Stimulated activated naive CD4-positive, alpha-beta T cell (primary cell): ENCODE measurements around the gene LHX5.
A peak's percentile ranks its signal among the peaks of the same experiment; 100 is the strongest.

Source experiments
- DNase-seq, 6 experiments: peaks; one replicate each; lab custom pipeline; 2025; lab: John Stamatoyannopoulos, UW

LHX5 gene

GRCh38 chr12:113464852-113465719 is 6.6 kb downstream of the LHX5 start:
- no peak for DNase-seq

DNA sequence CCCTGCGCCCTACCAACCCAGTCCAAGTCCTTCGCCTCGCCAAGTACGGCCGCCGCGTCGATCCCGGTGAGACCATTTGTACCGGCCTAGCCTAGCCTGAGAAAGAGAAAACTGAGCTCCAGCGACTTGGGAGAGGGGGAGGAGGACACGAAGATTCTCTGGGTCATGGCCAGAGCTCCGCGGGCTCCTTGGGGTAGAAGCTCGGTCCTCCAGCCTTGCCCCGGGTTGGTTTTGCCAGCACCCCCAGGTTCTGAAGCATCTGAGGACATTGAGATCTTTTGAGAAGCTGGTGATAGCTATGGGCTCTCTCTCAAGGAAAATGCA is 7.3 kb downstream of the LHX5 start:
- DNase-seq = no peak

- no peak for DNase-seq
These were observed 7.8 kb downstream of the LHX5 start for GRCh38 chr12:113463746-113464451.

GRCh38 chr12:113462998-113463745 is 8.5 kb downstream of the LHX5 start:
- DNase-seq = peak in 1 of 6 experiments; percentile 4

- DNase-seq = peak; percentile 33 to 64 (median 40)
These were observed 9.4 kb downstream of the LHX5 start for GRCh38 chr12:113462117-113462774.

GRCh38 chr12:113461666-113462065 is 10.0 kb downstream of the LHX5 start:
- DNase-seq = no peak

DNA sequence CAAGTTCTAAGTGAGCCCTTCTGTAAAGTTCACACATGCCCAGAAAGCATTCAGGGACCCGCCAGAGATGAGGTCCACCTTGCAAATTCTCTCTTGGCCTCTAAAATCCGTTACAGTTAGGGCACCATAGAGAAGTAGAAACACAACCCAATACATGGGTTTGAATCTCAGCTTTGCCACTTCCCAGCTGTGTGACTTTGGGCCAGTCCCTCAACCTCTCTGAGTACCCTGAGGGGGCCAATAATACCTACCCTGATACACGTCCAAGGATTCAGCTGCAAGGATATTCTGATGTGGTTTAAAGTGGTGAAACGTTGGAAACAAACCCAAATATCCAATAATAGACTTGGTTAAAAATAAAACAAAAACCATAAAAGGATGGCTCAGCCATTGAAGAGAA is 11.7 kb downstream of the LHX5 start:
- DNase-seq = no peak

- no peak for DNase-seq
These were observed 14.0 kb downstream of the LHX5 start for GRCh38 chr12:113457710-113458109.

DNA sequence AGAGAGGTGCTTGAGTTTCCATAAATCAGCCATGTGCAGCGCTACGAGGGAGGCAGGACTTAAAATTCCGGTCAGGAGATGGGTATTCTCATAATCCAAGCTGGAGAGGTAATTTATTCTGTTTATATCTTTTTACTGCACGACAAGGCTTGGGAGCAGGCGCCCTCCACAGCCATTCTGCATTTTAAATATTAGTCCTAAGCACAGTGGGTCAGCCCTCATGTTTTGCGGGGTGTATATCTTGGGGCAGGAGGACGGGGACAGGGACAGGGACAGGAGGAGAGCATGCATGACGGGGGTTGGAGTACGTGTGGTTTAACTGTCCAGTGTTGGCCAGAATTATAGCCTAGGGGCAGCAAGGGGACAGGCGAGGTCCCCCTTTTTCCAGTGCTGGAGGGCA is 14.5 kb downstream of the LHX5 start:
- DNase-seq = no peak

DNA sequence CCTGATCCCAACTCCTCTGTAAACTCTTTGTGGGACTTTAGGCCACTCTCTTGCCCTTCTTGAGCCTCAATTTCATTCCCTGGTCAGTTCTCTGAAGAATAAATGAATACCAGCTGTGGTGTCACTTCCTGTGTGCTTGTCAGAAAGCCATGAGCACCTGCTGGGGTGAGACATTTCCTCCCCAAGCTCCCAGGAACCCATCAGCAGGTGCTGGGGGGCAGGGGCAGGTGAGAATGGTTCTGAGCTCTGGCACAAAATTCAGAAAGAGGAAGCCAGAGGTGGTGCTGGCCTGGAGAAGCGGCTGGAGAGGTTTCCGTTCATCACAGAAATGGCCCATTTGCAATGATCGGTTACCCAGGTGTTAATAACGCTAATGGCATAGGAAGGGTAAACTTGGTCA is 14.9 kb downstream of the LHX5 start:
- no peak for DNase-seq

DNA sequence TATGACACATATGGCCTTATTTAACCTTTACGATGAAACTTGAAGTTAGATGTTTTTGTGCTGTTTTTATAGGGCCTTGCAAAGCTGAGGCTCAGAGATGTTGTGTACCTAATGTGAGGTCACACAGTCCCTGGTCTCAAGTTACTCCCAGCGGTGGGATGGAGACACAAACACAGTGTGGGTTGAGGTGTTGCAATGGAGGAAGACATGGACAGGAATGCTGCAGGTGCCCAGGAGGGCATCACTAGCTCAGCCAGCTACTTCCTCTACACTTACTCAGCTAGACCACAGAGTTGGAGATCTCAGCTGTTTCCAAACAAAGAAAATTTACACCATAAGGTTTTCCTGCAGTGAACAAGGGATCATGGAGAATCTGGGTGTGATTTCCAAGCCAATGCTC is 15.5 kb downstream of the LHX5 start:
- no peak for DNase-seq

DNA sequence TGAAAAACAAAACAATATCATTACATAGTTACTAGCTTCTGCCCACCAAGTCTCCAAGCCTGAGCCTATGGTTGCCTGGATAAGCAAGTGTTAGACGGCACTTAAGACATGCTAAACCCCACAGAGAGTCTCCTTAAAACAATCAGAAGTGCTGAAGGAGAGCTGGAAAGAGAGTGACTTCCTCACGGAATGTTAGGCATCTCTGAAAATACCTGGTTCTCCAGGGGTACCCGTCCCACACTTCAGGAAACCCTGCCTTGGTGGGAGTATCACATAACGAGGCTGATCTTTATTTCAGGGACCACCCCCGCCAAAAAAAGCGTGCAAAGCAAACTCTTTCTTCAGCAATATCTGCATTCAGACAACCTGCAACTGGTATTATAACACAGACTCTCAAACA is 18.3 kb downstream of the LHX5 start:
- DNase-seq = no peak

DNA sequence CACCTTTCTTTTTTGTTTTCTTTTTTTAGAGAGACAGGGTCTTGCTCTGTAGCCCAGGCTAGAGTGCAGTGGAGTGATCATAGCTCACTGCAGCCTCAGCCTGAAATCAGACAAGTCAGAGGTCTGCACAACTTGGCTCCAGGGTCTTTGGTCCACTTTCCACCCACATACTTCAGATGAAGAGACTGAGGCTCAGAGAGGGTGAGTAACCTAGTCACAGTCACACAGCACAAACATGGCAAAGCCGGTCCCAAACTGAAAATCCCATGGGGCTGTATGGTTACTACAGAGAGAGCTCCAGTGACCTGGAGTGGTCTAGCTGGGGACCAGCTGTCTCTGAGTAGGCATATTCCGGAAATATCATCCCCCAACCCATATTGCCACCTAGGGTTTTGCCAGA is 19.2 kb downstream of the LHX5 start:
- DNase-seq = no peak

DNA sequence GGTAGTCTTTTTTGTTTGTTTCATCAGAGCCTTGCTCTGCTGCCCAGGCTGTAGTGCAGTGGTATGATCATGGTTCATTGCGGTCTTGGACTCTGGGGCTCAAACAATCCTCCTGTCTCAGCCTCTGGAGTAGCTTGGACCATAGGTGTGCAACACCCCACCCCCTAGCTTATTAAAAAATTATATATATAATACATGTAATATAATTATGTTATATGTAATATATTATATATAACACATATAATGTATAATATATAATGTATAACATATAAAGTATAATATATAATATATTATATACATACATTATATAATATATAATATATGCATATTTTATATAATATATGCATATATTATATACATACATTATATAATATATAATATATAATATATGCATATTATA is 21.8 kb downstream of the LHX5 start:
- DNase-seq = no peak

DNA sequence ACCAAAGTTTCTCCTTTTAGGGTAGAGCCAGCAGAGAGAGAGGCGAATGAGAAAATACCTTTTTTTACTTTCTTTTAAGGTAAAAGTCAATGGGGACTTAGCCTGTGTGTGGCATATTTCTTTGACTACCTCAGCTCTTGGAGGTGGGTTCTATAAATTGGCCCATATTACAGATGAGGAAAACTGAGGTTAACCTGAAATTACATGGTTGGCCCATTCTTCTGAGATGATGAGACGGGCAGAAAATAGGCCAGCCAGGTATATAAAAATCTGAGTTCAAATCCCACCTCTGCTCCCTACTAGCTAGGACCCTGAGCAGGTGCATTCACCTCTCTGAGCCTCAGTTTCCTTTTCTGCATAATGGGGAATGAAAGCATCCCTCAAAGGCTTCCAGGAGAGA is 22.4 kb downstream of the LHX5 start:
- no peak for DNase-seq

DNA sequence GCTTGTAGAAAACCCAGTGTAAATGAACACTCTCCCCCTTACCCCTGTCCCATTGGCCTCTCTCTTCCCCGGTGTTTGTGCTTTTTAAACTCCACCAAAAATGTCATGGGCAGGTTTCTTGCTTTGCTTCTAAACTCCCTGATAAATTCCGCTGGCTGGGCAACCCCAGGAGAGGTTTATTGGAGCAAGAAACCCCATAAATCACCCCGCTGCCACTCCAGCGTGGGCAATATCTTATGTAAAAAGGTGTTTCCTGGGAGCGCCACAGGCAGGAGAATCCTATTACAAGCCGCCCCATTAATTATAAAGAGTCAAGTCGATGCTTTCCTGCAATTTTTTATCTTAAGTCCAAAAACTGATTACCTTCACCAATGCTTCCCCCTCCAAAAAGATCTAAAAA is 22.8 kb downstream of the LHX5 start:
- no peak for DNase-seq

- DNase-seq = no peak
These were observed 26.0 kb downstream of the LHX5 start for GRCh38 chr12:113445544-113446171.

- no peak for DNase-seq
These were observed 28.6 kb downstream of the LHX5 start for GRCh38 chr12:113443030-113443539.

DNA sequence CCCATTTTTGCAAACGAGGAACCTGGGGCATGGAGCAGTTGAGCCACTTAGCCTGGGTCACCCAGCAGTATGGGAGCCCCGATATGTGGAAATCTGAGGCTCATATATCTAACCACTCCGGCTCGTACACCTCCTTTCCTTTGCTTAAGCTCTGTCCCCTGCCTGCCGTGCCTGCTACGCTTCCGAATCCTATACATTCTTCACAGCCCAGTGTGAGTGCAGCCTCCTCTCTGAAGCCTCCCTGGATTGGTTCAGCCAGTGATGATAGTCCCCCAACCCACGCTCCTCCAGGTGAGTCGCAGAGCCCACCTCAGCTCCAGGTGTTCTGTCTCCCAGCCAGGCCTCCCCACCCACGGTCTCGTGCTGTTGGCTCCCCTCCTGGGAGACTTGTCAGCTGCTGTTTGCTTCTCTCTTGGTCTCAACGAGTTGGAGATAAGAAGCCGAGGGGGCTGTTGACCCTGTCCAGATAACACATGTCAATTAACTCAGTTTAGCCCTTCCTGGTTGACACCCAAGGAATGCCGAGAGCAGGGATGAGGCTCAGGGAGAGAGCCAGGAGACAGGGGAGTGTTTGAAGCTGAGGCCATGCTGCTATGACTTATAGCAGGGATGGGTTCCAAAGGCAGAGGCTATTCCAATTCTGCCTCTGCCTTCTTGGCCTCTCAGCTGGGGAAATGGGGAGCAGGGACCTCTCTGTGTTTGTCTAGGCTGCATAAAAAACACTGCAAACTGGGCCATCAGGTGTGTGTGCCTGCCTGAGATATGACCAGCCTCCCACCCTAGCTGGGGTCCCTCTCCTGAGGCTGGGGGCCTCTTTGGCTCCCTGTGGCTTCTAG is 30.5 kb downstream of the LHX5 start:
- DNase-seq = no peak

DNA sequence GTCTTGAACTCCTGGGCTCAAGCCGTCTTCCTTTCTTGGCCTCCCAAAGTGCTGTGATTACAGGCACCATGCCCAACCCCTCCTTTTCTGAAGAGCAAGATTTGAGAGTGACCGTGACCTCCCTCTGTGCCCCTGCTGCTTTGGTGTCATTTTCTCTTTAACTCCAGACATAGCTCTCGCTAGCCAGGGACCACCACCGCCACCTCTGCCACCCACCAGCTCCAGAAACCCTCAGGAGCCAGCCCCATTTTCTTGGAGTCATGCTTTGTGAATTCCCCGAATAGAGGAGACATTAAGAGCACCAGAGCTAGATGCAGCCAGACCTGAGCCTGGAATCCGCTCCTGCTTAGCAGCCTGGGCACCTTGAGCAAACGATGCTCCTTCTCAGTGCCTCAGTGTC is 31.3 kb downstream of the LHX5 start:
- DNase-seq = no peak

GRCh38 chr12:113439606-113440030 is 32.1 kb downstream of the LHX5 start:
- no peak for DNase-seq
